Heart left ventricle (tissue), 16 donors: Measurements from ENCODE around the gene HDAC4. TPM values are rescaled to one million over a fixed set of nuclear protein-coding genes. Genes with fewer than 3 reads are reported as not detected.

Experiments used
- ATAC-seq, 4 donors: fragments of 200-7000 bp; cut with Tn5 transposase; one replicate each; pipeline ENCODE4 v1.9.1; 2020 to 2022; ENCODE audit warnings: moderate library complexity in 4 of 4, mild to moderate bottlenecking in 3 of 4, moderate number of reproducible peaks in 1 of 4
- DNase-seq, 5 donors: peaks; one replicate each; pipeline ENCODE4 v3.0.0-alpha.2; 2020
- H3K27ac ChIP-seq, 12 donors: fragments of 200-600 bp; sonication (generic) in 4 of 12; one replicate each; pipeline versions ENCODE4 v1.5.0 to v1.8.0; 2016 to 2022; ENCODE audit warnings: mild to moderate bottlenecking in 2 of 12
- H3K27me3 ChIP-seq, 9 donors: fragments of 200-600 bp; sonication (generic) in 2 of 9; one replicate each; pipeline versions ENCODE4 v1.5.1 to v1.8.0; 2016 to 2022; ENCODE audit warnings: mild to moderate bottlenecking in 3 of 9
- H3K36me3 ChIP-seq, 9 donors: fragments of 200-600 bp; sonication (generic) in 2 of 9; one replicate each; pipeline versions ENCODE4 v1.5.0 to v1.8.0; 2018 to 2022; ENCODE audit warnings: mild to moderate bottlenecking in 2 of 9
- H3K4me1 ChIP-seq, 12 donors: fragments of 200-600 bp; sonication (generic) in 4 of 12; one replicate each; pipeline versions ENCODE4 v1.5.0 to v1.8.0; 2016 to 2022; ENCODE audit warnings: mild to moderate bottlenecking in 3 of 12
- H3K4me3 ChIP-seq, 12 donors: fragments of 200-600 bp; sonication (generic) in 4 of 12; one replicate each; pipeline versions ENCODE4 v1.5.0 to v1.8.0; 2017 to 2022; ENCODE audit warnings: mild to moderate bottlenecking in 9 of 12, moderate library complexity in 4 of 12
- H3K9me3 ChIP-seq, 12 donors: fragments of 200-600 bp; sonication (generic) in 4 of 12; one replicate each; pipeline versions ENCODE4 v1.5.0 to v1.8.0; 2016 to 2022; ENCODE audit warnings: mild to moderate bottlenecking in 1 of 12
- POLR2A ChIP-seq, 2 donors: fragments of 450-650 bp; IDR thresholded peaks; one replicate each; pipeline ENCODE4 v1.6.1; 2017; ENCODE audit warnings: antibody characterized with exemption in 2 of 2, mild to moderate bottlenecking in 2 of 2, moderate library complexity in 2 of 2
- WGBS, 4 donors: extraction: QIAGEN DNeasy Blood & Tissue Kit in 2 of 4; methylation state at CpG; one replicate each; pipeline versions ENCODE4 v1.1.5 to v1.1.7; 2013 to 2018; 5-methylcytosine and 5-hydroxymethylcytosine counted together
- intact Hi-C, 10 donors: fragments of 100-400 bp; cut with DNase I; formaldehyde crosslinking; loops; one replicate each; pipeline versions ENCODE4 v1.11.1 to v1.14.2; 2022
- polyA plus RNA-seq, 2 donors: library from polyadenylated mRNA; stranded (reverse); fragments of 200-250 nt; gene quantifications; one replicate each; pipeline ENCODE4 v1.2.3, GENCODE V29; 2013
- total RNA-seq, 9 donors: library from RNA; depleted of rRNA in 2 of 9; stranded (reverse); fragments of >200 nt in 2 of 9; fragmentation: NEBNext Ultra II Directional in 3 of 9; extraction: Animal tissue kit (Norgen Biotek cat#: 25700) in 3 of 9; gene quantifications; one replicate each; pipeline versions ENCODE4 v1.1.0 to v1.2.4, GENCODE V29; 2016 to 2023
- TF ChIP-seq, protein P1 (sequence below), 12 donors: fragments of 200-600 bp; sonication (generic) in 4 of 12; IDR thresholded peaks; one replicate each; pipeline versions ENCODE4 v1.5.0 to v1.8.0; 2018 to 2022; ENCODE audit warnings: antibody characterized with exemption in 12 of 12, mild to moderate bottlenecking in 5 of 12
- donor health status: ischemic (EF 13 %, LVEDD 7.1; RV severe dilation, severe dysfunction).
- donor health status: healthy with polysubstance abuse.
- donor health status: DM: no; HTN: yes; CAD: no.
- donor health status: DM: no; HTN: no; CAD: no.
- donor health status: ischemic (EF 25% LVEDD 6.9; RV normal size, moderate dysfunction).
- donor health status: ischemic (EF 25% LVEDD 5.7; RV mildly dilated, moderate dysfunction).
- donor health status: healthy.
- donor health status: DM: yes; HTN: yes; CAD: no.
- donor health status: ischemic (EF 35%, LVEDD 5.7; RV mildly dilated, moderate dysfunction).
- donor health status: nonischemic (EF 11% LVEDD 7.7; RV severe dilation, severe dysfunction).
- donor health status: DM: yes; HTN: yes; CAD: no.
- donor health status: PGD.
- donor health status: ischemic (EF 29% LVEDD 5.4; RV normal size, mild dysfunction).
- donor health status: nonischemic (EF 23%, LVEDD 6.1; RV moderate dilation, normal function).

The HDAC4 gene
- total and polyA plus RNA-seq, 11 donors = 13.9 to 37.6 (median 27.5) TPM

DNA sequence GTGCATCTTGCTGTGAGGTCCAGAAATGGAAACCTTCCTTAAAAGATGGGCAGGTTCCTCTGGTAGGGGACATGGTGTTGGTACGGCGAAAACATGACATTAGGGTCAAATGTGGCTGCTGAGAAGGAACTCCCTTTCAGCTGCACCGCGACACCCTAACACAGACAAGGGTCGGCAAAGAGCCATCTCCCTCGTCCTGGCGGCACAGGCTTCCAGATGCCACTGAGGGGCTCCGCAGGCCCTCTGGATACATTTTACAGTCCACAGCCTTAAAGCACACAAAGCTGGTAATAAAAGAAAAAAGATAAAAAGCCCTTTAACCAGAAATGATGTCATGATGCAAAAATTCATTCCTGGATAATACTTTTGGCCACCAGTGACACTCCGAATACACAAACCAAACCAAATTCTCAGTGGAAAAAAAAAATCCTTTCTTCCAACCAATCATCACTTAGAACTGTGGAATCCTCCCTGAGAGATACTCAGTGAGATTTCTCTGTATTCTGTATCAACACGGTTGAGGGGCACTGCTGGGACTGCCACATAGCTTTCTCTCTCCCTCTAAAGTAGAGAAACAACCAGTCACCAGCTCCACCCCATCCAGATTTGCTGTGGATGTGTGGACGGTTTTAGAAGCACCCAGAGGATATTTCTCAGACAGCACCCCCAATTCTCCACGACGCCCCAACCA, 174.8 kb downstream of the HDAC4 start:
- peak in 1 of 4 donors; percentile 5 for ATAC-seq

DNA sequence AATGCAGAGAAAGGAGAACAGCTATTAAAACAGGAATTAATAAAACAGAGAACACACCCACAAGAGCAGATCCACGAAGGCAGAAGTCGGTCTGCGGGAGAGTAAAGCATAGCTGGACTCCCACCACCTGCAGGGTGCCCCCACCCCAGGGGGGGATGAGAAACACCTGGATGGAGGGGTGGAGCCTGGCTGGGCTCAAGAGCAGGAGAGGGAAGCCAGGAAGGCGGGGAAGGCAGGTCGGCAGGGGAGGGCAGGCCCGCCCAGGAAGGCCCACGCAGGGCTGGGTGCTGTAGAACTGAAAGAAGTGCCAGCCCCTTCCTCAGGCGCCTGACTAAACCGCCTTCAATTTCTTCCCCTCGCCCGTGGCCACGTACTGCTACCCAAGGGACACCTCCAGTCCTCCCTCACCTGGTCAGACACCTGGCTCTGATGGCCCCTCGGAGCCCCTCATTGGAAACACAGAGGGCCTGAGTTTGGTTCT, 175.4 kb downstream of the HDAC4 start:
- peak in 1 of 5 donors; percentile 27 for DNase-seq
- H3K36me3 ChIP-seq = no peaks in the 10 kb centered on the region
- WGBS, 4 donors = 75 to 81% (median 78%) methylated on average over 12 to 13 of the region's 13 CpGs
- no peak for TF ChIP-seq POLR2A (IDR thresholded peaks at IDR 0.05)
- TF ChIP-seq, protein P1, sequence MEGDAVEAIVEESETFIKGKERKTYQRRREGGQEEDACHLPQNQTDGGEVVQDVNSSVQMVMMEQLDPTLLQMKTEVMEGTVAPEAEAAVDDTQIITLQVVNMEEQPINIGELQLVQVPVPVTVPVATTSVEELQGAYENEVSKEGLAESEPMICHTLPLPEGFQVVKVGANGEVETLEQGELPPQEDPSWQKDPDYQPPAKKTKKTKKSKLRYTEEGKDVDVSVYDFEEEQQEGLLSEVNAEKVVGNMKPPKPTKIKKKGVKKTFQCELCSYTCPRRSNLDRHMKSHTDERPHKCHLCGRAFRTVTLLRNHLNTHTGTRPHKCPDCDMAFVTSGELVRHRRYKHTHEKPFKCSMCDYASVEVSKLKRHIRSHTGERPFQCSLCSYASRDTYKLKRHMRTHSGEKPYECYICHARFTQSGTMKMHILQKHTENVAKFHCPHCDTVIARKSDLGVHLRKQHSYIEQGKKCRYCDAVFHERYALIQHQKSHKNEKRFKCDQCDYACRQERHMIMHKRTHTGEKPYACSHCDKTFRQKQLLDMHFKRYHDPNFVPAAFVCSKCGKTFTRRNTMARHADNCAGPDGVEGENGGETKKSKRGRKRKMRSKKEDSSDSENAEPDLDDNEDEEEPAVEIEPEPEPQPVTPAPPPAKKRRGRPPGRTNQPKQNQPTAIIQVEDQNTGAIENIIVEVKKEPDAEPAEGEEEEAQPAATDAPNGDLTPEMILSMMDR (IDR thresholded peaks at IDR 0.05) = no peak
- no peak for ATAC-seq
- peak overlapping the region in 10 of 12 donors; percentile 25 to 93 (median 68) for H3K27ac ChIP-seq
- intact Hi-C loops = loop anchor here in 3 of 10 donors (5.0 to 10.0 kb wide), 3 partner anchors 62 to 169 kb away; no protein-coding TSS in a partner anchor
- H3K4me1 ChIP-seq = peaks cover 12 to 90% (median 79%) of the 10 kb centered on the region in 12 donors
- H3K27me3 ChIP-seq = no peaks in the 10 kb centered on the region
- no peaks in the 10 kb centered on the region for H3K9me3 ChIP-seq
- no peak overlapping the region for H3K4me3 ChIP-seq

More for the DNA sequence above, 174.8 kb downstream of the HDAC4 start:
- intact Hi-C loops = loop anchor here in 3 of 10 donors (5.0 to 10.0 kb wide), 3 partner anchors 61 to 169 kb away; no protein-coding TSS in a partner anchor
- peak in 1 of 5 donors; percentile 29 for DNase-seq
- H3K27me3 ChIP-seq = no peaks in the 10 kb centered on the region
- 50 to 61% (median 54%) methylated on average over 13 of the region's 13 CpGs for WGBS, 4 donors
- H3K27ac ChIP-seq = peak overlapping the region in 10 of 12 donors; percentile 25 to 93 (median 68)
- no peak for TF ChIP-seq POLR2A (IDR thresholded peaks at IDR 0.05)
- TF ChIP-seq, protein P1 (IDR thresholded peaks at IDR 0.05) = no peak
- H3K9me3 ChIP-seq = no peaks in the 10 kb centered on the region
- H3K4me3 ChIP-seq = no peak overlapping the region
- H3K36me3 ChIP-seq = no peaks in the 10 kb centered on the region
- H3K4me1 ChIP-seq = peaks cover 12 to 89% (median 73%) of the 10 kb centered on the region in 12 donors

DNA sequence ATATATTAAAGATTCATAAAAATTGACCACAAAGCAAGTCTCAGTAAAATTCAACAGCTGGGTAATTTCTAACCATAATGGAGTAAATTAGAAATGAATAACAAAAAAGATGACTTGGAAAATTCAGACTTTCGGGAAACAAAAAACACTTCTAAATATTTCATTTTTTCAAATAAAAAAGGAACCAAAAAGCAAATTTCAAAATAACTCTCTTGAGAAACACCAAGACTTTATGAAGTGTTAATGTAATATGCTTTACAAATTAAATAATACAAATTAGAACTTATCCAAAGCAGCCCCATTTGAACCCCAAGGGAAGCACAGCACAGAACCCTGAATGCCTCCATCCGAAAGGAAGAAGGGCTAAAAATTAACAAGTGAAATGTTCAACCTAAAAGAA, 175.9 kb downstream of the HDAC4 start:
- intact Hi-C loops = loop anchor here in 4 of 10 donors (5.0 to 10.0 kb wide), 4 partner anchors 62 to 172 kb away; no protein-coding TSS in a partner anchor
- Histone ChIP-seq H3K4me3 (no peak overlapping the region), H3K36me3 (no peaks in the 10 kb centered on the region), H3K27ac (peak overlapping the region in 9 of 12 donors; percentile 4 to 93 (median 71)), H3K4me1 (peaks cover 12 to 88% (median 78%) of the 10 kb centered on the region in 12 donors), H3K9me3 (no peaks in the 10 kb centered on the region), H3K27me3 (no peaks in the 10 kb centered on the region)
- ATAC-seq (no peak), DNase-seq (no peak)
- TF ChIP-seq POLR2A (IDR thresholded peaks at IDR 0.05) = no peak
- TF ChIP-seq, protein P1 (IDR thresholded peaks at IDR 0.05) = no peak
- 75 to 88% (median 84%) methylated on average over 2 of the region's 2 CpGs for WGBS, 4 donors

DNA sequence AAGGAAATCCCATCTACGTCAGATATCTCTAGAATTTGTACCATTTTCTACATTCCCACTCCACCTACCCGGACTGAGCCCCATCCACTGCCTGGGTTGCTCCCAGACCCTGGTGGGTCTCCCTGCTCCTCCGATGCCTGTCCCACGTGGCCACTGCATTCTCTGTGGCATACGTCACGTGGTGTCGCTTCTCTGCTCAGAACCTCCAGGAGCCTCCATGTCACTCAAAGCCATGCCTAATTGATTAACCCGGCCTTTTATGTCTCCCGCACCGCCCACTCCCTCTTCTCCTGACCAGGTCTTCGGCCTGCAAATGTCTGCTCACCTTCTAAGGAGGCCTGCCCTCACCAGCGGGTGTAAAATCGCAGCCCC, 176.6 kb downstream of the HDAC4 start:
- intact Hi-C loops = loop anchor here in 3 of 10 donors (5.0 to 10.0 kb wide), 2 partner anchors 171 to 173 kb away; no protein-coding TSS in a partner anchor
- no peak overlapping the region for H3K4me3 ChIP-seq
- 81 to 91% (median 84%) methylated on average over 13 of the region's 13 CpGs for WGBS, 4 donors
- ATAC-seq (no peak), DNase-seq (no peak)
- no peaks in the 10 kb centered on the region for H3K9me3 ChIP-seq
- H3K27me3 ChIP-seq = no peaks in the 10 kb centered on the region
- TF ChIP-seq POLR2A (IDR thresholded peaks at IDR 0.05) = no peak
- TF ChIP-seq, protein P1 (IDR thresholded peaks at IDR 0.05) = no peak
- no peaks in the 10 kb centered on the region for H3K36me3 ChIP-seq
- H3K27ac ChIP-seq = peak overlapping the region in 9 of 12 donors; percentile 4 to 93 (median 82)
- peaks cover 12 to 87% (median 72%) of the 10 kb centered on the region in 12 donors for H3K4me1 ChIP-seq
